ENCODE data around the gene UNC45B.
"Not testable (repeated sequence)": the region's sequence is repeated elsewhere in the genome, so short reads cannot be mapped to it uniquely, and the experiment has no call there.

DNA sequence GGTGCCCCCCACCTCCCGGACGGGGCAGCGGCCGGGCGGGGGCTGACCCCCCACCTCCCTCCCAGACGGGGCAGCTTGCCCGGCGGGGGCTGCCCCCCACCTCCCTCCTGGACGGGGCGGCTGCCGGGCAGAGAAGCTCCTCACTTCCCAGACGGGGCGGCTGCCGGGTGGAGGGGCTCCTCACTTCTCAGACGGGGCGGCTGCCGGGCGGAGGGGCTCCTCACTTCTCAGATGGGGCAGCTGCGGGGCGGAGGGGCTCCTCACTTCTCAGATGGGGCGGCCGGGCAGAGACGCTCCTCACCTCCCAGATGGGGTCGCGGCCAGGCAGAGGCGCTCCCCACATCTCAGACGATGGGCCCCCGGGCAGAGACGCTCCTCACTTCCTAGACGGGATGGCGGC is 47.4 kb downstream of the UNC45B start:
- TF ChIP-seq EZH2 (IDR thresholded peaks at IDR 0.05); POLR2AphosphoS5 (IDR thresholded peaks at IDR 0.05; ENCODE audit: borderline replicate concordance, low read depth, low read length): not testable (repeated sequence)
